PC-3 (cell line): ENCODE results near the gene CYP1B1. TPM values are rescaled to one million over a fixed set of nuclear protein-coding genes. Genes with fewer than 3 reads are reported as not detected.

Experiments
- ATAC-seq: fragments of 200-7000 bp; cut with Tn5 transposase; 2 replicates; pipeline ENCODE4 v1.9.1; 2020; ENCODE audit warnings: mild to moderate bottlenecking, moderate library complexity
- BruUV-seq: library from RNA; stranded (reverse); fragments of 400-500 nt; replicated peaks from 2 replicates; lab custom pipeline; 2021; lab: Mats Ljungman, UMichigan
- CTCF ChIA-PET: fragments of 300-600 bp; sonication (Branson Sonifier 250); formaldehyde crosslinking; loops from one replicate; lab custom pipeline; 2022; ENCODE audit warnings: antibody characterized with exemption; lab: Charles Lee
- POLR2A ChIA-PET: fragments of 300-600 bp; sonication (Branson Sonifier 250); formaldehyde crosslinking; loops from one replicate; lab custom pipeline; 2022; ENCODE audit warnings: antibody characterized with exemption; ENCODE audit not compliant: unreplicated experiment; lab: Charles Lee
- DNase-seq: peaks from one replicate; pipeline ENCODE4 v3.0.0-alpha.2; 2015
- H2AFZ ChIP-seq: fragments of 300-600 bp; sonication (generic); 2 replicates; pipeline ENCODE4 v1.6.0; 2016; ENCODE audit warnings: antibody characterized with exemption, low read length
- H3F3A ChIP-seq: fragments of 300-600 bp; sonication (generic); one replicate; pipeline ENCODE4 v1.6.0; 2017; ENCODE audit warnings: antibody characterized with exemption, low read length, control low read depth, mild to moderate bottlenecking; ENCODE audit not compliant: unreplicated experiment
- H3K27ac ChIP-seq: fragments of 300-600 bp; sonication (generic); 2 replicates; pipeline ENCODE4 v1.5.1; 2016; ENCODE audit warnings: mild to moderate bottlenecking, low read length
- H3K27me3 ChIP-seq: fragments of 300-600 bp; sonication (generic); 2 replicates; pipeline ENCODE4 v1.6.1; 2016; ENCODE audit warnings: low read length, mixed read lengths
- H3K36me3 ChIP-seq: fragments of 300-600 bp; sonication (generic); 2 replicates; pipeline ENCODE4 v1.6.1; 2016; ENCODE audit warnings: low read depth, mixed run types, low read length, mixed read lengths
- H3K4me1 ChIP-seq: fragments of 300-600 bp; sonication (generic); 2 replicates; pipeline ENCODE4 v1.5.1; 2016; ENCODE audit warnings: low read length; ENCODE audit not compliant: insufficient read depth
- H3K4me2 ChIP-seq: fragments of 300-600 bp; sonication (generic); 2 replicates; pipeline ENCODE4 v1.6.0; 2016; ENCODE audit warnings: low read length
- H3K4me3 ChIP-seq: fragments of 300-600 bp; sonication (generic); 2 replicates; pipeline ENCODE4 v1.5.1; 2016; ENCODE audit warnings: mild to moderate bottlenecking, low read length, mixed read lengths
- H3K79me2 ChIP-seq: fragments of 300-600 bp; sonication (generic); 2 replicates; pipeline ENCODE4 v1.6.1; 2017; ENCODE audit warnings: low read length, mixed read lengths
- H3K9ac ChIP-seq: fragments of 300-600 bp; sonication (generic); 2 replicates; pipeline ENCODE4 v1.6.0; 2016; ENCODE audit warnings: mild to moderate bottlenecking, low read length
- H3K9me2 ChIP-seq: fragments of 300-600 bp; sonication (generic); replicated peaks from 2 replicates; pipeline ENCODE4 v1.6.1; 2016; ENCODE audit warnings: mixed run types, low read length, mixed read lengths
- H3K9me3 ChIP-seq: fragments of 300-600 bp; sonication (generic); 2 replicates; pipeline ENCODE4 v1.6.1; 2016; ENCODE audit warnings: low read length, mixed read lengths
- H4K20me1 ChIP-seq: fragments of 300-600 bp; sonication (generic); 2 replicates; pipeline ENCODE4 v1.6.1; 2016; ENCODE audit warnings: low read length, mixed read lengths
- EZH2 ChIP-seq: fragments of 300-600 bp; sonication (generic); IDR thresholded peaks from one replicate; pipeline ENCODE4 v1.6.1; 2017; ENCODE audit warnings: antibody characterized with exemption, mild to moderate bottlenecking, low read length; ENCODE audit not compliant: unreplicated experiment
- EZH2phosphoT487 ChIP-seq: fragments of 300-600 bp; sonication (generic); IDR thresholded peaks from 2 replicates; pipeline ENCODE4 v1.6.1; 2018; ENCODE audit warnings: mild to moderate bottlenecking, antibody characterized with exemption, low read length, borderline replicate concordance
- intact Hi-C: fragments of 100-400 bp; cut with micrococcal nuclease; formaldehyde crosslinking; loops from 2 replicates; pipeline ENCODE4 v1.9.0; 2023
- total RNA-seq: library from RNA; depleted of rRNA; stranded (reverse); fragments of >200 nt; gene quantifications from 2 replicates; pipeline ENCODE4 v1.2.3, GENCODE V29; 2014
- TF ChIP-seq, protein P1 (sequence below): fragments of 300-600 bp; sonication (generic); conservative IDR thresholded peaks from 2 replicates; pipeline ENCODE4 v1.5.1; 2017; ENCODE audit warnings: antibody characterized with exemption, low read depth, mild to moderate bottlenecking, low read length

Gene CYP1B1
- total RNA-seq, 1 experiment from 2014 or later, result 37.2 TPM

DNA sequence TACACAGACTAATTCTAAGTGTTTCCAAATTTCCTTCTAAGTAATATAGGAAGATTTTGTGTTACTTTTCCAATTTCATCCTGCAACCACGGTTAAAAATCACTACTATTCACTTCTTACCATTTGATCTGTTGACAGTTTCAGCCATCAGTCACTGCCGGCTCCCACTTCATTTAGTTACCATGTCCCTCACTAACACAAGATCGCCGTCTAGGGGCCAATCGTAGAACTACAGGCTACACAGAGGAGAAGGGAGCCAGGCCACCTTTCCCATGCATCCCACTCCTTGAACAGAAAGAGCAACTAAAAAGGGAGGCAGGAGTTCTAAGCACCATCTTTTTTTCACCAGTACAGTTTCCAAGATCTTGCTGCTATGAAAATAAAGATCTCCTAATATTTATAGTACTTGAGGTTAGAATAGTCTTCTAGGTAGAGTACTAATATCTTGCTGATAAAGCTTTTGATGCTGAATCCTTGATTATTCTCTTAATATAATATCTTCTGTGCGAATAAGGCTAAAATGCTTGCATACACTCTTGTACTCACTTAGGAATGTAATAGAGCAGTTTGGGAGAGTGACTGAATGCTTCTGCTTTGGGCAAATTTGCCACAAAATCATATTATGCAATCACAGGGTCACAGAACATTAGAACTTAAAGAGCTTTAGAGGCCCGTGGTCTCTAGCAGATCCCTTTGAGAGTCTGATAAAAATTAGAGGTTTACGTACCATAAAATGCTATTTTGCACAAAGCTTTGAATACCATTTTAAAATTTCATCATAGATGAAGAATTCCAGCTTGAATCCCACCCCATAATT is 39.5 kb upstream of the CYP1B1 start:
- Histone ChIP-seq H3K9me2 (no peaks in the 10 kb centered on the region), H2AFZ (no peak overlapping the region), H3F3A (no peaks in the 10 kb centered on the region), H3K9ac (no peak overlapping the region), H3K79me2 (no peaks in the 10 kb centered on the region), H3K4me1 (peaks cover 16% of the 10 kb centered on the region), H3K4me2 (no peak overlapping the region), H3K27me3 (no peaks in the 10 kb centered on the region), H3K36me3 (no peaks in the 10 kb centered on the region), H3K27ac (peak overlapping the region; percentile 6; the same call in 1 of the 2 replicates), H3K9me3 (no peaks in the 10 kb centered on the region), H4K20me1 (no peaks in the 10 kb centered on the region), H3K4me3 (no peak overlapping the region)
- TF ChIP-seq EZH2phosphoT487, result no peak
- TF ChIP-seq, protein P1, sequence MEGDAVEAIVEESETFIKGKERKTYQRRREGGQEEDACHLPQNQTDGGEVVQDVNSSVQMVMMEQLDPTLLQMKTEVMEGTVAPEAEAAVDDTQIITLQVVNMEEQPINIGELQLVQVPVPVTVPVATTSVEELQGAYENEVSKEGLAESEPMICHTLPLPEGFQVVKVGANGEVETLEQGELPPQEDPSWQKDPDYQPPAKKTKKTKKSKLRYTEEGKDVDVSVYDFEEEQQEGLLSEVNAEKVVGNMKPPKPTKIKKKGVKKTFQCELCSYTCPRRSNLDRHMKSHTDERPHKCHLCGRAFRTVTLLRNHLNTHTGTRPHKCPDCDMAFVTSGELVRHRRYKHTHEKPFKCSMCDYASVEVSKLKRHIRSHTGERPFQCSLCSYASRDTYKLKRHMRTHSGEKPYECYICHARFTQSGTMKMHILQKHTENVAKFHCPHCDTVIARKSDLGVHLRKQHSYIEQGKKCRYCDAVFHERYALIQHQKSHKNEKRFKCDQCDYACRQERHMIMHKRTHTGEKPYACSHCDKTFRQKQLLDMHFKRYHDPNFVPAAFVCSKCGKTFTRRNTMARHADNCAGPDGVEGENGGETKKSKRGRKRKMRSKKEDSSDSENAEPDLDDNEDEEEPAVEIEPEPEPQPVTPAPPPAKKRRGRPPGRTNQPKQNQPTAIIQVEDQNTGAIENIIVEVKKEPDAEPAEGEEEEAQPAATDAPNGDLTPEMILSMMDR, result peak; percentile 95
- no peak for TF ChIP-seq EZH2
- CTCF ChIA-PET, result interaction anchor here (0.6 to 0.7 kb wide), 2 partner anchors 225 to 735 kb away, joined by 3 to 10 read pairs; no protein-coding TSS in a partner anchor
- POLR2A ChIA-PET, result no interaction called here
- BruUV-seq, result no TSS peak
- ATAC-seq, result peak; percentile 88
- intact Hi-C loops, result loop anchor here (1.0 to 5.0 kb wide), 4 partner anchors 38 to 159 kb away; partner anchors contain the start of gene CYP1B1
- peak; percentile 96 for DNase-seq

DNA sequence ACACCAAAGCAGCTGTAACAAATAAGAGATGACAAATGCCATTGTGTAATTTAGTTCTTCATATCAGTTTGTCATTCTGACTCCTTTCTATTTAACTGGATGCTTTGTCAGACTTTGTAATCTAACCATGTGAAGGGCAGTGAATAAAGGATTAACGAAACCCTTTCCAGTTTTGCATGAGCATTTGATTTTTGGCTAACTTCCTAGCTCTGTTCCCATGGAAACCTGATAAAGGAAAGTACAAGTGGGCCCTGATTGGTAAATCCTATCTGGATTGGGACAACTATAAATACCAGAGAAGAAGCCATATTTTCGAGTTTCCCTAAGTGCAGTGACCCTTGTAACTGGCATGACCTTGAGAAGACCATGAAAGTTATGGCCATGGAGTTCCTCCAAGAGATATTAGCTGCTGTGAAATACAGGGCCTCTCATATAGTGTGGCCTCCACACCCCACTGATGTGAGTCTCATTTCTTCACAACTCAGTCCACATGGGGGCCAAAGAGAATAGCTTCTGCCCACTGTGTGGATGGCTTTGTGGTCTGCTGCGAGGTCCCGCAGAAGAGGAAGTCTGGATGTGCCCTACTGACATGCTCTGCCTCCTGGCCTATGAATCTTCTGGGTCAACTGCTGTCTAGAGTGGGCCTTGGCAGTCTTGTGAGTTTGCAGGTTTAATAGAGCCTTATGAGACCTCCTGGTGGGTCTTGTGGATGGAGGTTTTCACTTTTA is 38.2 kb upstream of the CYP1B1 start:
- Histone ChIP-seq H3K9ac (no peak overlapping the region), H3K27ac (no peak overlapping the region), H3K4me1 (peaks cover 16% of the 10 kb centered on the region), H3K79me2 (no peaks in the 10 kb centered on the region), H2AFZ (no peak overlapping the region), H3F3A (no peaks in the 10 kb centered on the region), H3K9me3 (no peaks in the 10 kb centered on the region), H4K20me1 (no peaks in the 10 kb centered on the region), H3K27me3 (no peaks in the 10 kb centered on the region), H3K4me2 (no peak overlapping the region), H3K9me2 (no peaks in the 10 kb centered on the region), H3K4me3 (no peak overlapping the region), H3K36me3 (no peaks in the 10 kb centered on the region)
- DNase-seq (no peak), ATAC-seq (no peak)
- POLR2A ChIA-PET, result interaction anchor here (0.5 kb wide), 1 partner anchor 40 kb away, joined by 3 read pairs; no protein-coding TSS in a partner anchor
- intact Hi-C loops, result loop anchor here (2.0 kb wide), 1 partner anchor 161 kb away; no protein-coding TSS in a partner anchor
- TF ChIP-seq, protein P1, result no peak
- TF ChIP-seq EZH2phosphoT487 (no peak), EZH2 (no peak)
- CTCF ChIA-PET, result no interaction called here
- no TSS peak for BruUV-seq
